ENCODE data around the gene SERPINA6. TPM values are rescaled to one million over a fixed set of nuclear protein-coding genes. Genes with fewer than 3 reads are reported as not detected.
A peak's percentile ranks its signal among the peaks of the same experiment; 100 is the strongest.
"Not testable (repeated sequence)": the region's sequence is repeated elsewhere in the genome, so short reads cannot be mapped to it uniquely, and the experiment has no call there.

Gene SERPINA6, protein sequence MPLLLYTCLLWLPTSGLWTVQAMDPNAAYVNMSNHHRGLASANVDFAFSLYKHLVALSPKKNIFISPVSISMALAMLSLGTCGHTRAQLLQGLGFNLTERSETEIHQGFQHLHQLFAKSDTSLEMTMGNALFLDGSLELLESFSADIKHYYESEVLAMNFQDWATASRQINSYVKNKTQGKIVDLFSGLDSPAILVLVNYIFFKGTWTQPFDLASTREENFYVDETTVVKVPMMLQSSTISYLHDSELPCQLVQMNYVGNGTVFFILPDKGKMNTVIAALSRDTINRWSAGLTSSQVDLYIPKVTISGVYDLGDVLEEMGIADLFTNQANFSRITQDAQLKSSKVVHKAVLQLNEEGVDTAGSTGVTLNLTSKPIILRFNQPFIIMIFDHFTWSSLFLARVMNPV
- not detected for total RNA-seq

DNA sequence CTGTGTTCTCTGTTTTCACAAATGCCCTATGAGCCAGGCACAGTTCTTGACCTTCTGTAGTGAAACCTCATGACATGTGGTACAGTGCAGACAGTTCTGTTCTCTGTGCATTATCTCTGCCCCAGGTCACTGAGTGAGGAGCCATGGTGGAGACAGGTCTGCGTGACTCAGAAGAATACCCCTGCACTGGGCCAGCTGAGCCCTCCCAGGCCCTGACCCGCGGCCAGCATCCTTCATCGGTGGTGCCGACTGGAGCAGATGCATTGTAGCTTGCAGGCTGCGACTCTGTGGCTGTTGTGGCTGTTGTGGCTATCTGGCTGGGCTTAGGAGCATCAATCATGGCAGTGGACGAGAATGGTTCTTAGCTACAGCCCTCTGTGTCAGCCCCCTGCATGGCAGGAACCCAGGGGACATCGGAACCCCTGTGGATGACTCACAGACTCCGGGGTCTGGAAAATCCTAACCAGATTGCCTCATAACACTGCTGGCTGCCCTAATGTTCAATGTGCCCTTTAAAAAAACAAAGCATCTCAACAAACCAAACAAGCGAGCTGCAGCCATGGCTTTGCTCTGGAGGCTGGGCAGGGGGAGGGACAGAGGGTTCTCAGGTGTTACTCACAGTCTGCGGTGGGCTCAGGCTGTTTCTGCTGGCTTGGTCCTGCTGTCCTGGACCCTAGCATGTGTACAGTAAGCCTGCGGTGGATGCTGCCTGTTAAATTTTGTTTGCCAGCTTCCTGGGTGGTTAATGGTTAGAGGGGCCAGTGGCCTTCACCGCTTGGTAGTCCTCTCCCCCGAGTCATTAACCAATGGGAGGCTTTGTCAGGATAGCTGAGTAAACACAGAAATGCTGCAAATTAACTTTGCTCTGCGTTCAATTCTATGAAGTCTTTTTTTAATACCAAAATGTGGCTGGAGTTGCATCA lies at the start of gene SERPINA6:
TSS of gene SERPINA6 (minus strand) at position 689 of the 923 bp plus-strand sequence. CDS start 8,688 bp downstream, outside the sequence.
- Mint-ChIP-seq H3K36me3 (no peaks in the 10 kb centered on the region), H3K9me3 (no peaks in the 10 kb centered on the region), H3K27ac (no peak within 1 kb of the TSS)
- ATAC-seq (no peak), DNase-seq (ENCODE audit: low spot score in 2 of 2) (no peak)

DNA sequence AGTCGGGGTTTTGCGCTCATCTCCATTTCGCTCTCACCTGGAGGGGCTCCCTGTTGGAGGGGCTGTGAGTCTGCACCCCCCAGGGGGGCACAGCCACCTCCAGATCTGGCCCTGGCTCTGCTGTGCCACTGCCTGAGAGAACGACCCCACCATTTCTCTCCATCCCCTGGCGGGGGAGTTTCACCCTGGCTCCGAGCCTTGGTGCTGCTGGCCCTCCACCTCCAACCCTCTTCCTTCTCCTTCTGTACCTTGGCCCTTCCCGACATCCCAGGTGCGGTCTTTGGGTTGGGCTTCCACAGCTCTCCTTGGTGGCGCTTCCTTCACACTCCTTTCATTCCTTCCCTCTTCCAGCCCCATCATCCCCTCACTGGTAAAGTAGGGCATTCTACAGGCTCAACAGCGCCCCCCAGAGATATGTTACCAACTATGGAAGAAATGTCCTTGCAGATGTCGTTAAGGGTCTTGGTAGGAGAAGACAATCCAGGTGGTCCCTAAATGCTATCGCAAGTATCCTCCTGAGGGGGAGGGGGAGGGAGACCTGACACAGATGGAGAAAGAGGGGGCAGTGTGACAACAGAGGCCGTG lies 49.0 kb upstream of the SERPINA6 start:
- Mint-ChIP-seq H3K27ac (no peak overlapping the region), H3K36me3 (no peaks in the 10 kb centered on the region), H3K9me3 (no peaks in the 10 kb centered on the region)
- peak in 1 of 2 donors; percentile 31 for DNase-seq (ENCODE audit: low spot score in 2 of 2)
- ATAC-seq = no peak

DNA sequence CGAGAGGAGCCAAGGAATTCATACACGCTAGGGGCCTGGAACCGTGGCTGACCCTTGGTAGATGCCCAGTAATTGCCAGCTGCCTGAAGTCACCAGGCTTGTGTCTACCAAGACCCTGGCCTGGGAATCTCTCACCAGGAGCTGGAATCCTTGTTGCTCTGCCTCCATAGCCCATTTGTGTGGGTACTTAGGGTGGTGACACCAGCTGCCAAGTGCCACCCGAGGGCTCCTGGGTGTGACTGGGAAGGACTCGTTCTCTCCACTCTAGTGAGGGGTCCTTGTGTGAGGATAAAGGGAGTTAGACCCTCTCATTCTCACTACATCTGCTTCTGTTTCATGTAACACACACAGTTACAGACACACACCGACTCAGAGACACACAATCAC lies 47.4 kb upstream of the SERPINA6 start:
- peak in 1 of 2 donors; percentile 23 for DNase-seq (ENCODE audit: low spot score in 2 of 2)
- H3K27ac Mint-ChIP-seq = no peak overlapping the region
- no peaks in the 10 kb centered on the region for H3K36me3 Mint-ChIP-seq
- no peak for ATAC-seq
- H3K9me3 Mint-ChIP-seq = no peaks in the 10 kb centered on the region

DNA sequence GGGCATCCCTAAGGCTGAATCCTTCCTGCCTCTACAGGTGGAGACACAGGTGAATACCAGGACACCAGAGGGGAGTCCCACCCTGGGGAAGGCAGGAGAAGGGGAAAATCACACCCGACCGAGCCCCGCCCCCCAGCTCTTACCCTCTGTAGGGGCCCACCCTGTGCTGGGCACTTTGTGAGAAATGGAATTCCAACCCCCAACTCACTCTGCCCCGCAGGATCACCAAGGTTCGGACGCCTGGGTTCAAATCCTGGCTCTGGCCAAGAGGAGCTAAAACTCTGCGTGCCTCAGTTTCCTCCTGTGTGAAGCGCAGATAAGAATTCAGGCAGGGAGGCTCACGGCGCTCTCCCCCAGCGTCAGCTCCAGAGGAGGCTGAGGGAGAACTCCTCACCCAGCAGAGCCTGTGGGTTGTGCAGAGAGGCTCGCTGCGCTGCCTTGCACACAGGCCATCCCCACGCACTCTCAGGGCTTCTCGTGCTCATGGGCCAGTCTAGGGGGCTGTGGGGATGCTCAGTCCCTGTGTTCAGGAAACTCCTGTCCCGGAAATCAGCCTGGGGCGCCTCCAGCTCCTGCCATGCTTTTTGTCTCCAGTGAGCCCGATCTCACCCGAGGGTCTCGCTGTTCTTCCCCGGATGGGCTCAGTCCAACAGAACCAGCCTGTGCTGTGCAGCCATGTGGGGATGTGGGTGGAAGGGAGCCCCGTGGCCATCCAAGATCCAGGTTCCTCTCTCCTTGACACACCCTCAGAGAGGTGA lies 46.8 kb upstream of the SERPINA6 start:
- peak in 1 of 2 donors; percentile 16 for DNase-seq (ENCODE audit: low spot score in 2 of 2)
- H3K27ac Mint-ChIP-seq, ATAC-seq, H3K9me3 Mint-ChIP-seq, H3K36me3 Mint-ChIP-seq: not testable (repeated sequence)

DNA sequence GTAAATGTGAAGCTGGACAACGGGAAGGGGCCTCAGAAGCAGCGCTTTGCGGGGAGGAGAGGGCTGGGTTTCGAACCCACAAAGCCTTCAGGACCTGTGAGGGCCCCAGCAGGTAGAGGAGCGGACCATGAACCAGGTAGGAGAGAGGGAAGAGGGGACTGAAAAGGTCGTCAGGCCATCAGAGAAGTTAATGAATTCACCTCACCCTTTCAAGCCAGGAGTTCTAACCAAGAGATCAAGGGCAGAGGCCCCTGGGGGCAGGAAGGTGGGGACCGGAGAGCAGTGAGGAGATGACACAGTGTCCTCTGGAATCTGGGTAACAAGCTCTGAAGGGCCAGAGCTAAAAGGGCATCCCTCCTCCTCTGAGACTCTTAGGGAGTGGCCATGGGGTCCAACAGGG lies 45.8 kb upstream of the SERPINA6 start:
- H3K9me3 Mint-ChIP-seq = no peaks in the 10 kb centered on the region
- ATAC-seq (no peak), DNase-seq (ENCODE audit: low spot score in 2 of 2) (peak in 1 of 2 donors; percentile 16)
- no peaks in the 10 kb centered on the region for H3K36me3 Mint-ChIP-seq
- H3K27ac Mint-ChIP-seq = peak overlapping the region in 1 of 2 donors; percentile 4

DNA sequence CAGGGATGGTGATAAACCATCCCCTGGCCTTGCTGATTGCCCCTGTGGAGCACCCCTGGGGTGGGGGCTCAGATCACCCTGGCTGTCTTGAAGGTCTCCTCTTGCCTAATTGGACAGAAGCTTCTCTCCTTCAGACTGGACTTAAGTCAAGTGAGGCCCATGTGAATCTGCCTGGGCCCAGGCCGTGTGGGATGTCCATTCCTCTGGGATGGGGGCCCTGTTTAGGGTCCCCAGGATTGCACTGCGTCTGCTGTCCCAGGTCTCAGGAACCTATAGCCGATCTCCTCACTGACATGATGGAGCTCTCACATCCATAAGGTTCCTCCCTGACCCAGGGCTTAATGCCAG lies 45.1 kb upstream of the SERPINA6 start:
- no peak overlapping the region for H3K27ac Mint-ChIP-seq
- DNase-seq (ENCODE audit: low spot score in 2 of 2) = peak in 1 of 2 donors; percentile 25
- no peaks in the 10 kb centered on the region for H3K9me3 Mint-ChIP-seq
- no peaks in the 10 kb centered on the region for H3K36me3 Mint-ChIP-seq
- ATAC-seq = no peak

DNA sequence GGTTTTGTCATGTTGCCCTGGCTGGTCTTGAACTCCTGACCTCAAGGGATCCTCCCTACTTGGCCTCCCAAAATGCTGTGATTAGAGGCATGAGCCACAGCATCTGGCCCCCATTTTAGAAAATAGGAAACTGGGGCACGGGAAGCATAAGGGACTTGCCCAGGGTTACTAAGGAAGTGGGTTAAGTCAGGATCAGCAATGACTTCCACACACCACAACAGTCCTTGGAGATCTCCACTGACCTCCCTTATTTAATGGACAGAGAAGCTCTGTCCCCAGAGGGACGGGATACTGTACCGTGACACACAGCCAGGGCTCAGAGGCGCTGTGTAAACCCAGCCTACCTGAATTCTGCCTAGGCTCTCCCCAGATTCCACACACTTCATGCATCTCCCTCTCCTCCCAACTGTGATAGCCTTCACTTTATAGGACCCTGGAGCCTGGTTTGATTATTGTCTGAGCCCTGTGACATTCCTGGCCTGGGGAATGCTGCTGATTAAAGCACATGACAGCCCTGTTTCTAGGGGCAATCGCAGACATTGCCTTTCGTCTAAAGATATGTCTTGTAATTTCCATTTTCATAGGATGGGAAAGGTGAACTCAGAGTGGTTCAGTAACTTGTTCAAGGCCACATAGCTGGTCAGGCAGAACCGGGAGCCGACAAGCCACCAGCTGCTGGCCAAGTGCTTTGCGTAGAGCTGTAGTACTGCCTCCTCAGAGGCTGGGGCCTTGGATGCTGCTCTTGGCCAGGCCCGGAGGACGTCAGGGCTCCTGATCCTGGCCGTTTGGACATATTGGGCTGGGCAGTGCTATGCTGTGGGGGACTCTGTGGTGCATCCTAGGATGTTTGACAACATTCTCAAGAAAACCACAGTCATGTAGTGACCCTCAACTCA lies 44.5 kb upstream of the SERPINA6 start:
- Mint-ChIP-seq H3K27ac (peak overlapping the region in 1 of 2 donors; percentile 44), H3K9me3 (no peaks in the 10 kb centered on the region), H3K36me3 (no peaks in the 10 kb centered on the region)
- DNase-seq (ENCODE audit: low spot score in 2 of 2) (no peak), ATAC-seq (no peak)

DNA sequence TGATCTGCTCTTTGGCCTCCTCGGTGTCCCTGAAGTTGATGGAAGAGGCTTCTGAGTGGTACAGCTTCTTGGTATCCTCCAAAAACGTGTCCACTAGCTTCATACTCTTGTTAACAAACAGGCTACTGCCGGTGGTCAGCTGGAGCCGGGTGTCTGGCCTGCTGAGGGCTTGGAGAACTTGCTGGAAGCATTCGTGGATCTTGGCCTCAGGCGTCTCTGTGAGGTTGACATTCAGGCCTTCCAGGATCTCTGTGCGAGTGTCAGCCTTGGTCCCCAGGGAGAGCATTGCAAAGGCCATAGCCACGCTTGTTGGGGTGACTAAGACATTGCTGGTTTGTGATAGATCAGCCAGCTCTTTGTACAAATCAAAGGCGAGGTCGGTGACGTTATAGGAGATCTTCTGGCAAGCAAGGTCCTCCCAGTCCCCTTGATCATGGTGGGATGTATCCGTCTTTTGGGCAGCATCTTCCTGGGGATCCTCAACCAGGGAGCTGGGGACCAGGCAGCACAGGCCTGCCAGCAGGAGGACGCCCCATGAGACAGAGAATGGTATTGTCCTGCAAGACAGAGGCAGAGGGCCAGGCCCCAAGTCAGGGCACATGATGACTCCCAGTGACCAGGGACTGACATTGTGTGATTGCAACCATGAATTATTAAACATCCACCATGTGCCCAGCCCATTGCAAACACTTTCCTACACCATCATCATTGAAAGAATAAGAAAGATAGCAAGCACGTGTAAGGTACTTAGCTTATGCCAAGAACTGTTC lies 43.2 kb upstream of the SERPINA6 start, which contains the start of gene SERPINA2:
TSS of gene SERPINA2 (minus strand) at position 553 of the 770 bp plus-strand sequence.
- no peak for DNase-seq (ENCODE audit: low spot score in 2 of 2)
- H3K36me3 Mint-ChIP-seq = no peaks in the 10 kb centered on the region
- H3K27ac Mint-ChIP-seq = peak within 1 kb of the TSS in 1 of 2 donors; percentile 27
- no peak for ATAC-seq
- no peaks in the 10 kb centered on the region for H3K9me3 Mint-ChIP-seq

DNA sequence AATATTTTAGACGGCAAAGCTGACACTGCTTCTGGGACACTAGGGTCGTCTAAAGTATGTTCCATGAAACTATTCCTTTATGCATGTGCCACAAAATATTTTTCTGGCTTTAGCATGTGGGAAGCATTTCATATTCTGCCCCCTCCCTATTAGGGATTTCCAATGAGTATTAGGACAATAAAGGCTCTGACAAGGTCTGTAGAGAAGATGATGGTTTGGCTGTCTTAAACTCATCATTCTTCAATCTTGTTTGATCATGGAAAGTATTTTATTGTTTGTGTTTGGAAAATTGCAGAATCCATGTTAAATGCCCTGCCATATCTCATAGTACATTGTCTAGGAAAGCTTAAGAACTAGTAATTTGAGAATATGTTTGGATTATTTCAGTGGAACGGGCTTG lies 42.5 kb upstream of the SERPINA6 start:
- ATAC-seq (no peak), DNase-seq (ENCODE audit: low spot score in 2 of 2) (no peak)
- Mint-ChIP-seq H3K9me3 (no peaks in the 10 kb centered on the region), H3K36me3 (no peaks in the 10 kb centered on the region), H3K27ac (no peak overlapping the region)

DNA sequence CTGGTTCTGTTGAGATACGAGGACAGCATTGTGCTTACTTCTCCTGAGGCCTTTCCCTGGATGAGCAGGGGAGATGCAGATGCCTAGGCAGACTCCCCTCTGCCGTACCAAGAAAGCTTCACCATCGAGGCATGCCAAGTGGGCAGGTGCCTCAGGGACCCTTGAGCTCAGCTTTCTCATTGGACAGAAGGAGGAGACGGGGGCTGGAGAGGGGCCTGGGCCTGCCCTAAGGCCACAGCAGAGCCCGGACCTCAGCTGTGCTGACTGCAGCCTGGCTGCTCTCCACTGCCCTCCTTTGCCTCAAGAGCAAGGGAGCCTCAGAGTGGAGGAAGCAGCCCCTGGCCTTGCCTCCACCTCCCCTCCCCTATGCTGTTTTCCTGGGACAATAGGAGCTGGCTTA lies 41.8 kb upstream of the SERPINA6 start:
- no peak overlapping the region for H3K27ac Mint-ChIP-seq
- H3K36me3 Mint-ChIP-seq = no peaks in the 10 kb centered on the region
- no peak for ATAC-seq
- DNase-seq (ENCODE audit: low spot score in 2 of 2) = peak in 1 of 2 donors; percentile 16
- no peaks in the 10 kb centered on the region for H3K9me3 Mint-ChIP-seq

DNA sequence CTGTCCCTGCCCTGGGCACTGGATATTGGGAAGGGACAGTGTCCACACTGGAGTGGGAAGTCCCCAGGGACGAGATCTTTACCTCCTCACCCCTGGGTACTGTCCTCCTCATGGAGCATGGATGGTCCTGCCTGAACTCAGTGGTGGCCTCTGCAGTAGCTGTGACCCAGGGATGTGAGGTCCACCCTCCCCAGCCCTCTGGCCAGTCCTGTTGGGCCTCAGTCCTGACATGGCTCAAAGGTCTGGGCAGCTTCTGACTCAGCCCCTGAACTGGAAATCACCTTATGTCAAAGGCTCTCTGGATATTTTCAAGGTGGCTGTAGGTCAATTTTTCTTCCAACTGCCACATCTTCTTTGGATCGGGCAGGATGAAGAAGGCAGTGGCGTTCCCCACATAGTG lies 40.9 kb upstream of the SERPINA6 start:
- no peak overlapping the region for H3K27ac Mint-ChIP-seq
- DNase-seq (ENCODE audit: low spot score in 2 of 2) = peak in 1 of 2 donors; percentile 31
- no peak for ATAC-seq
- no peaks in the 10 kb centered on the region for H3K9me3 Mint-ChIP-seq
- H3K36me3 Mint-ChIP-seq = no peaks in the 10 kb centered on the region

DNA sequence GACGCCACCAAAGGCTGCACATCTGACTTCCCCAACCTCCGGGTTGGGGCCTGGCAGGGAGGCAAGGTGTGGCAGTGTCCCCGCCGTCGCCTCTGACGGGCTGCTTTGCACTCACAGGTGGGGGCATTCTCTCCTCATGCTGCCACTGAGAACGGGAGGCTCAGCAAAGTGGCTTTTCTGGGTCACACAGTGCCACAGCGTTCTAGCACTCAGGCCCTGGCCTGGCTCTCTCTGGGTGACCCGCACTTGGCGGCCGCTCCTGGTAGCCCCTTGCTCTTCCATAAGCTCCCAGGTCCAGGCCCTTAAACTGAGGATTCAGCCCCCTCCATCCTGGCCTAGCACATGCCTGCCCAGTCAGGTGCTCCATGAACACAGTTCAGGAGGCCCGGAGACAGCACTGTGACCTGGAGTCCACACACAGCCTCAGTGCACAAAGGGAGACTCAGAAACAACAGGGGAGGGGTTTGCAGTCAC lies 40.1 kb upstream of the SERPINA6 start:
- peak in 1 of 2 donors; percentile 21 for DNase-seq (ENCODE audit: low spot score in 2 of 2)
- Mint-ChIP-seq H3K36me3 (no peaks in the 10 kb centered on the region), H3K27ac (no peak overlapping the region), H3K9me3 (no peaks in the 10 kb centered on the region)
- no peak for ATAC-seq

DNA sequence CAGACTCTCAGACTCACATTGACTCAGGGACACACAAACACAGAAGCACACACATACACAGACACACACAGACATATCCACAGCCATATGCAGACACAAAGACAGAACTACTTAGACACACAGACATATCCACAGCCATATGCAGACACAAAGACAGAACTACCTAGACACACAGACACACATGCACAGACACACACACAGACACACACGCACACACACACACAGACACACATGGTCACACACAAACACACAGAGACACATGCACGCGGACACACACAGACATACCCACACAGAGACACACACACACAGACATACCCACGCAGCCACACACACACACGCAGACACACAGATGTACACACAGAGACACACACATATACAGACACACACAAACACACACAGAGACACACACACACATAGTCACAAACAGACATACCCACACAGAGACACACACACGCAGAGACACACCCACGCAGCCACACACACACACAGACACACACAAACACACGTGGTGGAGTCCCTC lies 39.5 kb upstream of the SERPINA6 start:
- H3K36me3 Mint-ChIP-seq = no peaks in the 10 kb centered on the region
- DNase-seq (ENCODE audit: low spot score in 2 of 2) (no peak), ATAC-seq (no peak)
- H3K27ac Mint-ChIP-seq = no peak overlapping the region
- no peaks in the 10 kb centered on the region for H3K9me3 Mint-ChIP-seq

DNA sequence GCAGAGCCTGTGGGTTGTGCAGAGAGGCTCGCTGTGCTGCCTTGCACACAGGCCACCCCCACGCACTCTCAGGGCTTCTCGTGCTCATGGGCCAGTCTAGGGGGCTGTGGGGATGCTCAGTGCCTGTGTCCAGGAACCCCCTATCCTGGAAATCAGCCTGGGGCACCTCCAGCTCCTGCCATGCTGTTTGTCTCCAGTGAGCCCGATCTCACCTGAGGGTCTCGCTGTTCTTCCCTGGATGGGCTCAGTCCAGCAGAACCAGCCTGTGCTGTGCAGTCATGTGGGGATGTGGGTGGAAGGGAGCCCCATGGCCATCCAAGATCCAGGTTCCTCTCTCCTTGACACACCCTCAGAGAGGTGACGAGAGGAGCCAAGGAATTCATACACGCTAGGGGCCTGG lies 38.5 kb upstream of the SERPINA6 start:
- no peak for ATAC-seq
- no peak overlapping the region for H3K27ac Mint-ChIP-seq
- no peaks in the 10 kb centered on the region for H3K9me3 Mint-ChIP-seq
- peak in 1 of 2 donors; percentile 33 for DNase-seq (ENCODE audit: low spot score in 2 of 2)
- H3K36me3 Mint-ChIP-seq = no peaks in the 10 kb centered on the region
